HEK293 (cell line): ENCODE results near the gene ZNF536.

Source experiments
- CTCF ChIA-PET: fragments of 350-600 bp; formaldehyde crosslinking; extraction: SDS; loops from one replicate; lab custom pipeline; 2021; ENCODE audit warnings: antibody characterized with exemption; lab: Yijun Ruan, JAX
- POLR2A ChIA-PET: fragments of 300-600 bp; formaldehyde crosslinking; extraction: SDS; loops from one replicate; lab custom pipeline; 2020; ENCODE audit warnings: antibody characterized with exemption, inconsistent platforms; lab: Yijun Ruan, JAX
- H3K27ac ChIP-seq: fragments of 200-500 bp; sonication (Bioruptor generic); 2 replicates; pipeline ENCODE4 v1.5.1; 2014; ENCODE audit warnings: low read depth, low read length, control low read depth, inconsistent platforms; ENCODE audit errors: extremely low read depth
- H3K36me3 ChIP-seq, 2 experiments: fragments of 200-500 bp in 1 of 2; sonication (Bioruptor generic) in 1 of 2; 1 replicate in 1 of 2; 2 replicates in 1 of 2; pipeline ENCODE4 v1.5.1; 2014 to 2017; ENCODE audit warnings: inconsistent platforms in 2 of 2, low read length in 2 of 2; ENCODE audit not compliant: control insufficient read depth in 2 of 2, insufficient read depth in 1 of 2
- H3K4me1 ChIP-seq: fragments of 200-500 bp; sonication (Bioruptor generic); 2 replicates; pipeline ENCODE4 v1.5.1; 2014; ENCODE audit warnings: mild to moderate bottlenecking, low read length, inconsistent platforms; ENCODE audit not compliant: control insufficient read depth, insufficient read depth
- H3K4me3 ChIP-seq: 2 replicates; pipeline ENCODE4 v1.5.1; 2011; ENCODE audit warnings: low read depth, mild to moderate bottlenecking, control low read depth, low read length, moderate library complexity
- H3K9me3 ChIP-seq: fragments of 200-500 bp; sonication (Bioruptor generic); 2 replicates; pipeline ENCODE4 v1.5.1; 2014; ENCODE audit warnings: low read depth, low read length, inconsistent platforms; ENCODE audit not compliant: control insufficient read depth, insufficient read depth
- AEBP2 ChIP-seq: fragments of 450-650 bp; formaldehyde crosslinking; IDR thresholded peaks from 2 replicates; pipeline ENCODE4 v1.5.1; 2016; ENCODE audit warnings: missing biosample characterization, missing genetic modification characterization, borderline replicate concordance
- FEZF1 ChIP-seq: fragments of 450-650 bp; formaldehyde crosslinking; IDR thresholded peaks from 2 replicates; pipeline ENCODE4 v1.5.1; 2016; ENCODE audit warnings: missing biosample characterization, missing genetic modification characterization
- MZF1 ChIP-seq: fragments of 450-650 bp; formaldehyde crosslinking; IDR thresholded peaks from 2 replicates; pipeline ENCODE4 v1.5.1; 2017; ENCODE audit warnings: missing biosample characterization, missing genetic modification characterization, borderline replicate concordance
- PRDM1 ChIP-seq: fragments of 450-650 bp; formaldehyde crosslinking; IDR thresholded peaks from 2 replicates; pipeline ENCODE4; 2016; ENCODE audit warnings: missing biosample characterization, missing genetic modification characterization
- PRDM4 ChIP-seq: fragments of 450-650 bp; formaldehyde crosslinking; IDR thresholded peaks from 2 replicates; pipeline ENCODE4 v1.5.1; 2017; ENCODE audit warnings: missing biosample characterization, missing genetic modification characterization
- YY2 ChIP-seq: fragments of 450-650 bp; formaldehyde crosslinking; IDR thresholded peaks from 2 replicates; pipeline ENCODE4 v1.5.1; 2016; ENCODE audit warnings: missing biosample characterization, missing genetic modification characterization
- ZBTB1 ChIP-seq: fragments of 450-650 bp; formaldehyde crosslinking; IDR thresholded peaks from 2 replicates; pipeline ENCODE4 v1.5.1; 2016; ENCODE audit warnings: missing biosample characterization, missing genetic modification characterization
- ZBTB8A ChIP-seq: fragments of 450-650 bp; formaldehyde crosslinking; IDR thresholded peaks from 2 replicates; pipeline ENCODE4 v1.5.1; 2016; ENCODE audit warnings: missing biosample characterization, missing genetic modification characterization
- ZNF140 ChIP-seq: fragments of 450-650 bp; formaldehyde crosslinking; IDR thresholded peaks from 2 replicates; pipeline ENCODE4 v1.5.1; 2016; ENCODE audit warnings: missing biosample characterization, missing genetic modification characterization
- ZNF202 ChIP-seq: fragments of 450-650 bp; formaldehyde crosslinking; IDR thresholded peaks from 2 replicates; pipeline ENCODE4 v1.5.1; 2016; ENCODE audit warnings: missing biosample characterization, missing genetic modification characterization, borderline replicate concordance
- ZNF248 ChIP-seq: fragments of 450-650 bp; formaldehyde crosslinking; IDR thresholded peaks from 2 replicates; pipeline ENCODE4 v1.5.1; 2017; ENCODE audit warnings: missing biosample characterization, missing genetic modification characterization
- ZNF335 ChIP-seq: fragments of 450-650 bp; formaldehyde crosslinking; conservative IDR thresholded peaks from 2 replicates; pipeline ENCODE4 v1.5.1; 2016; ENCODE audit warnings: missing biosample characterization, missing genetic modification characterization
- ZNF394 ChIP-seq: fragments of 450-650 bp; formaldehyde crosslinking; IDR thresholded peaks from 2 replicates; pipeline ENCODE4 v1.5.1; 2016; ENCODE audit warnings: missing biosample characterization, missing genetic modification characterization, mild to moderate bottlenecking, moderate library complexity, borderline replicate concordance
- ZNF558 ChIP-seq: fragments of 450-650 bp; formaldehyde crosslinking; IDR thresholded peaks from 2 replicates; pipeline ENCODE4 v1.5.1; 2016; ENCODE audit warnings: missing biosample characterization, missing genetic modification characterization
- ZNF561 ChIP-seq: fragments of 450-650 bp; IDR thresholded peaks from 2 replicates; pipeline ENCODE4 v1.5.1; 2018; ENCODE audit warnings: missing biosample characterization, missing genetic modification characterization, borderline replicate concordance
- ZNF624 ChIP-seq: fragments of 450-650 bp; formaldehyde crosslinking; IDR thresholded peaks from 2 replicates; pipeline ENCODE4 v1.5.1; 2017; ENCODE audit warnings: missing biosample characterization, missing genetic modification characterization
- ZNF670 ChIP-seq: fragments of 450-650 bp; formaldehyde crosslinking; IDR thresholded peaks from 2 replicates; pipeline ENCODE4 v1.5.1; 2016; ENCODE audit warnings: missing biosample characterization, missing genetic modification characterization, low read depth
- ZNF837 ChIP-seq: fragments of 450-650 bp; formaldehyde crosslinking; IDR thresholded peaks from 2 replicates; pipeline ENCODE4 v1.5.1; 2016; ENCODE audit warnings: missing biosample characterization, missing genetic modification characterization
- TF ChIP-seq, protein P1 (sequence below): fragments of 450-650 bp; formaldehyde crosslinking; IDR thresholded peaks from 2 replicates; pipeline ENCODE4 v1.5.1; 2016; ENCODE audit warnings: missing biosample characterization, missing genetic modification characterization
- TF ChIP-seq, protein P2 (sequence below): fragments of 450-650 bp; formaldehyde crosslinking; IDR thresholded peaks from 2 replicates; pipeline ENCODE4 v1.5.1; 2016; ENCODE audit warnings: missing biosample characterization, missing genetic modification characterization

The ZNF536 gene

GRCh38 chr19:30449078-30449590 lies 77.0 kb downstream of the ZNF536 start:
- CTCF ChIA-PET = interaction anchor here (0.6 to 1.5 kb wide), 5 partner anchors 11 to 412 kb away, joined by 3 to 5 read pairs (median 4); no protein-coding TSS in a partner anchor
- TF ChIP-seq PRDM1 = 0 out of 2 replicates have a peak, but pooled peaks have one; percentile 39
- TF ChIP-seq, protein P1, sequence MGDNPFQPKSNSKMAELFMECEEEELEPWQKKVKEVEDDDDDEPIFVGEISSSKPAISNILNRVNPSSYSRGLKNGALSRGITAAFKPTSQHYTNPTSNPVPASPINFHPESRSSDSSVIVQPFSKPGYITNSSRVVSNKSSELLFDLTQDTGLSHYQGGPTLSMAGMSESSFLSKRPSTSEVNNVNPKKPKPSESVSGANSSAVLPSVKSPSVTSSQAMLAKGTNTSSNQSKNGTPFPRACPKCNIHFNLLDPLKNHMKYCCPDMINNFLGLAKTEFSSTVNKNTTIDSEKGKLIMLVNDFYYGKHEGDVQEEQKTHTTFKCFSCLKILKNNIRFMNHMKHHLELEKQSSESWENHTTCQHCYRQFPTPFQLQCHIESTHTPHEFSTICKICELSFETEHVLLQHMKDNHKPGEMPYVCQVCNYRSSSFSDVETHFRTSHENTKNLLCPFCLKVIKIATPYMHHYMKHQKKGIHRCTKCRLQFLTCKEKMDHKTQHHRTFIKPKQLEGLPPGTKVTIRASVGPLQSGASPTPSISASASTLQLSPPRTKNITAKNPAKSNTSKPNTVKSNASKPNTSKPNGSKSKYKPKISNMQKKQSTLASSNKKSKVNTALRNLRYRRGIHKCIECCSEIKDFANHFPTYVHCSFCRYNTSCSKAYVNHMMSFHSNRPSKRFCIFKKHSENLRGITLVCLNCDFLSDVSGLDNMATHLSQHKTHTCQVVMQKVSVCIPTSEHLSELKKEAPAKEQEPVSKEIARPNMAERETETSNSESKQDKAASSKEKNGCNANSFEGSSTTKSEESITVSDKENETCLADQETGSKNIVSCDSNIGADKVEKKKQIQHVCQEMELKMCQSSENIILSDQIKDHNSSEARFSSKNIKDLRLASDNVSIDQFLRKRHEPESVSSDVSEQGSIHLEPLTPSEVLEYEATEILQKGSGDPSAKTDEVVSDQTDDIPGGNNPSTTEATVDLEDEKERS (tag by site-specific recombination) = no peak
- TF ChIP-seq ZBTB1 (tag by site-specific recombination) = no peak
- TF ChIP-seq ZNF248 = no peak
- peak; percentile 74 for TF ChIP-seq PRDM4
- TF ChIP-seq ZNF140 = no peak
- Histone ChIP-seq H3K9me3 (no peaks in the 10 kb centered on the region), H3K27ac (no peak overlapping the region), H3K4me3 (no peak overlapping the region), H3K4me1 (peaks cover 18% of the 10 kb centered on the region), H3K36me3 (peaks cover 5 to 16% of the 10 kb centered on the region in 2 experiments; a peak in 2 of 3 replicates)
- POLR2A ChIA-PET = interaction anchor here (0.7 kb wide), 1 partner anchor 1162 kb away, joined by 3 read pairs; no protein-coding TSS in a partner anchor

DNA sequence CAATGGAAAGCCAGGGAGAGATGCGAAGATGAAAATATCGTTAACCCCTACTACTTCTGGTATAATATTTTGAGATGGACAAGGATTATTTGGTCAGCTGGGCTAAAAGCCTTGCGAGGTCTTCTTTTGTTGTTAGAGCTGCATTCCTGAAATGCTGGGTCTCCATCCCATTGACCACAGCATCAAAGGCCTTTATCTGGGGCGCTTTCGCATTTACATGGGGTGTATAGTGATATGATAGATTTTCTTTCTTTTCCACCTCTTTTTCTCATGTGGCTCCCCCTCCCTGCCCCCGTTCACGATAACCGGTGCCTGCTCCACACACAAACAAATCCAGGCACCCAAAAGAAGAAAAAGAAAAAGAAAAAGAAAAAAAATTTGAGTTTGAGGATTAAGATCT lies 77.5 kb downstream of the ZNF536 start:
- no peaks in the 10 kb centered on the region for H3K9me3 ChIP-seq
- no peak overlapping the region for H3K27ac ChIP-seq
- H3K36me3 ChIP-seq = peaks cover 5 to 11% of the 10 kb centered on the region in 2 experiments; a peak in 2 of 3 replicates
- ChIA-PET POLR2A (interaction anchor here (0.6 to 0.9 kb wide), 3 partner anchors 72 to 1183 kb away, joined by 6 to 9 read pairs (median 7); no protein-coding TSS in a partner anchor), CTCF (interaction anchor here (0.6 to 1.5 kb wide), 5 partner anchors 12 to 412 kb away, joined by 3 to 5 read pairs (median 4); no protein-coding TSS in a partner anchor)
- H3K4me1 ChIP-seq = peaks cover 18% of the 10 kb centered on the region
- TF ChIP-seq ZNF670 (tag by site-specific recombination) (no peak), ZNF837 (no peak)
- no peak overlapping the region for H3K4me3 ChIP-seq

DNA sequence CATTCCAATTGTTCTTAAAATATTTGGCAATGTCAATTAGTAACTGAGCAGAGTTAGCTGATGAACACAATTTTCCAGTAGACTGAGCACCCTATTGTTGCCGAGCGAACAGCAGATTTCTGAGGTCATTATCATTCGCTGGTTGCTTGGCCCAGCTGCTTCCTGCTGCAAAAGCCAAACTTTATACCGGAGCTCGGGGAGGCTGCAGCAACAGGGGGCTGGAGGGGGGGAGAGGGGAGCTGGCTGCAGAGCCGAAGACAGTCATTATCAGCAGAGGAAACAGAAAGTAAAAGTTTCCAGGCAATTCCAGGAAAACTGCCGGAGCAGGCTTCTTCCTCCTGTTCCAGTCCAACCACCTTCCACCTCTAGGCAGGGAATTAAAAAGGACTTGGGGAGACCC lies 77.9 kb downstream of the ZNF536 start:
- CTCF ChIA-PET = interaction anchor here (0.7 to 1.5 kb wide), 3 partner anchors 11 to 63 kb away, joined by 3 to 4 read pairs (median 4); no protein-coding TSS in a partner anchor
- POLR2A ChIA-PET = interaction anchor here (0.6 to 0.9 kb wide), 3 partner anchors 72 to 1182 kb away, joined by 6 to 9 read pairs (median 7); no protein-coding TSS in a partner anchor
- H3K27ac ChIP-seq = no peak overlapping the region
- TF ChIP-seq ZNF335 (no peak), ZNF561 (tag by site-specific recombination) (no peak), YY2 (tag by site-specific recombination) (no peak), FEZF1 (peak; percentile 17; the same call in 1 of the 2 replicates), ZBTB8A (tag by site-specific recombination) (peak; percentile 11; the same call in 1 of the 2 replicates), PRDM1 (no peak), ZNF624 (tag by site-specific recombination) (no peak), ZNF202 (tag by site-specific recombination) (no peak), ZNF394 (tag by site-specific recombination) (no peak), ZNF558 (tag by site-specific recombination) (no peak), AEBP2 (no peak), MZF1 (tag by site-specific recombination) (no peak)
- TF ChIP-seq, protein P2, sequence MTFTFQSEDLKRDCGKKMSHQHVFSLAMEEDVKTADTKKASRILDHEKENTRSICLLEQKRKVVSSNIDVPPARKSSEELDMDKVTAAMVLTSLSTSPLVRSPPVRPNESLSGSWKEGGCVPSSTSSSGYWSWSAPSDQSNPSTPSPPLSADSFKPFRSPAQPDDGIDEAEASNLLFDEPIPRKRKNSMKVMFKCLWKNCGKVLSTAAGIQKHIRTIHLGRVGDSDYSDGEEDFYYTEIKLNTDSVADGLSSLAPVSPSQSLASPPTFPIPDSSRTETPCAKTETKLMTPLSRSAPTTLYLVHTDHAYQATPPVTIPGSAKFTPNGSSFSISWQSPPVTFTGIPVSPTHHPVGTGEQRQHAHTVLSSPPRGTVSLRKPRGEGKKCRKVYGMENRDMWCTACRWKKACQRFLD (tag by site-specific recombination) = no peak

More for the DNA sequence above, 77.9 kb downstream of the ZNF536 start:
- Histone ChIP-seq H3K4me1 (peaks cover 18% of the 10 kb centered on the region), H3K9me3 (no peaks in the 10 kb centered on the region), H3K36me3 (peaks cover 5 to 6% of the 10 kb centered on the region in 2 experiments; a peak in 2 of 3 replicates), H3K4me3 (no peak overlapping the region)
